ENCODE data around the gene CCDC12.

DNA sequence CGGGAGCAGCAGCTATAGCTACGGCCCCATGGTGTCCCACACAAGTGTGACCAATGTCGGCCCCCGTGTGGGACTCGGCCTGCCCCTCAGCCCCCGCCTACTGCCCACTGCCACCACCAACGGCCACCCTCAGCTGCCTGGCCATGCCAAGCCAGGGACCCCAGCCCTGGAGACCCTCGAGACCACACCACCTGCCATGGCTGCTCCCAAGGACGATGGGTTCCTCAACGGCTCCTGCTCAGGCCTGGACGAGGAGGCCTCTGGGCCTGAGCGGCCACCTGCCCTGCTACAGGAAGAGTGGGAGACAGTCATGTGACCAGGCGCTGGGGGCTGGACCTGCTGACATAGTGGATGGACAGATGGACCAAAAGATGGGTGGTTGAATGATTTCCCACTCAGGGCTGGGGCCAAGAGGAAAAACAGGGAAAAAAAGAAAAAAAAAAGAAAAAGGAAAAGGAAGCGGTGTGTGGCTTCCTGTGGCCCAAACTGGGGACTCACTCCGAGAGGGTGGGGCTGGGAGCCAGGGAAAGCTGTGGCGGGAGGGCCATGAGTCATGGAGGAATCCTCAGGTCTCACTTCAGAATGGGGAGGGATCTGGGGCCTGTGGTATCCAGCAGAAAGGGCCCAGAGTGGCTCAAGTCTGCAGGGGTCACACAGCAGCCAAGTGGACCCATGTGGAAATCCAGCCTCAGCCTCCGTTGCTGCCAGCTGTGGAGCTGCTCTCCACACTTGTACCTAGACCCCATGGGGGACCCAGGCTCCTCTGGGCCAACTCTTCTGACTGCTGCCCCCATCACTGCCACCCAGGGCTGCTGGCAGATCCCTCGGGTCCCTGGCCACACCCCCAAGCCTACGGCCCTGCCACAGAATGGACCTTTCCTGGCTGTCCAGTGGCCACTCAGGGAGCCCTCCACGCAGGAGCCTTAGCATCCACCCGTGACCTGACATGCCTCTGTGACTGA lies 72.9 kb downstream of the CCDC12 start:
- no peak for TF ChIP-seq POLR2A (IDR thresholded peaks at IDR 0.05)
- TF ChIP-seq, protein P1, sequence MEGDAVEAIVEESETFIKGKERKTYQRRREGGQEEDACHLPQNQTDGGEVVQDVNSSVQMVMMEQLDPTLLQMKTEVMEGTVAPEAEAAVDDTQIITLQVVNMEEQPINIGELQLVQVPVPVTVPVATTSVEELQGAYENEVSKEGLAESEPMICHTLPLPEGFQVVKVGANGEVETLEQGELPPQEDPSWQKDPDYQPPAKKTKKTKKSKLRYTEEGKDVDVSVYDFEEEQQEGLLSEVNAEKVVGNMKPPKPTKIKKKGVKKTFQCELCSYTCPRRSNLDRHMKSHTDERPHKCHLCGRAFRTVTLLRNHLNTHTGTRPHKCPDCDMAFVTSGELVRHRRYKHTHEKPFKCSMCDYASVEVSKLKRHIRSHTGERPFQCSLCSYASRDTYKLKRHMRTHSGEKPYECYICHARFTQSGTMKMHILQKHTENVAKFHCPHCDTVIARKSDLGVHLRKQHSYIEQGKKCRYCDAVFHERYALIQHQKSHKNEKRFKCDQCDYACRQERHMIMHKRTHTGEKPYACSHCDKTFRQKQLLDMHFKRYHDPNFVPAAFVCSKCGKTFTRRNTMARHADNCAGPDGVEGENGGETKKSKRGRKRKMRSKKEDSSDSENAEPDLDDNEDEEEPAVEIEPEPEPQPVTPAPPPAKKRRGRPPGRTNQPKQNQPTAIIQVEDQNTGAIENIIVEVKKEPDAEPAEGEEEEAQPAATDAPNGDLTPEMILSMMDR (IDR thresholded peaks at IDR 0.05), result no peak

Measured in uterus (tissue), 2 donors.